Inflammatory macrophage (primary cell): Measurements from ENCODE around the gene HNRNPH2.

Source experiments
- DNase-seq, 2 donors: peaks; one replicate each; pipeline ENCODE4 v3.0.0-alpha.2; 2020 to 2022
- total RNA-seq, 18 experiments: gene quantifications; one replicate each; lab custom pipeline; 2026; ENCODE audit warnings: mixed read lengths in 6 of 18, inconsistent platforms in 2 of 18; lab: John Stamatoyannopoulos, UW

Gene HNRNPH2
- 43.0 to 101 (median 63.9) reads per million in 18 experiments for total RNA-seq

GRCh38 chrX:101407748-101408531 is at the start of gene HNRNPH2, which contains the start of gene GLA:
TSS of gene HNRNPH2 (plus strand) at chrX:101408222. CDS start at chrX:101411989, 3,767 bp downstream.
TSS of gene GLA (minus strand) at chrX:101407925. CDS start at chrX:101407903, 22 bp downstream.
- DNase-seq, result peak; percentile 95 to 98

GRCh38 chrX:101359966-101360365 is 48.1 kb upstream of the HNRNPH2 start:
- no peak for DNase-seq

- DNase-seq, result no peak
Observed at GRCh38 chrX:101360390-101360789, 47.6 kb upstream of the HNRNPH2 start.

GRCh38 chrX:101362116-101362515 is 45.9 kb upstream of the HNRNPH2 start:
- no peak for DNase-seq

- peak; percentile 3 to 18 for DNase-seq
Observed at GRCh38 chrX:101362757-101363156, 45.3 kb upstream of the HNRNPH2 start.

GRCh38 chrX:101365301-101365795 is 42.7 kb upstream of the HNRNPH2 start:
- DNase-seq, result no peak

- no peak for DNase-seq
Observed at GRCh38 chrX:101368800-101369199, 39.2 kb upstream of the HNRNPH2 start.

GRCh38 chrX:101369687-101370086 is 38.3 kb upstream of the HNRNPH2 start:
- DNase-seq, result no peak

GRCh38 chrX:101370888-101371504 is 37.0 kb upstream of the HNRNPH2 start:
- DNase-seq, result peak in 1 of 2 donors; percentile 47

GRCh38 chrX:101377547-101377946 is 30.5 kb upstream of the HNRNPH2 start:
- peak in 1 of 2 donors; percentile 7 for DNase-seq

- DNase-seq, result peak in 1 of 2 donors; percentile 11
Observed at GRCh38 chrX:101383679-101384205, 24.3 kb upstream of the HNRNPH2 start.

GRCh38 chrX:101385026-101385684 is 22.9 kb upstream of the HNRNPH2 start:
- no peak for DNase-seq

GRCh38 chrX:101385795-101386541 is 22.1 kb upstream of the HNRNPH2 start, which contains the start of gene BTK:
TSS of gene BTK (minus strand) at chrX:101386191. CDS start at chrX:101375284, 10,907 bp downstream.
- DNase-seq, result peak; percentile 77 to 79

- DNase-seq, result no peak
Observed at GRCh38 chrX:101386542-101386885, 21.5 kb upstream of the HNRNPH2 start.

- DNase-seq, result no peak
Observed at GRCh38 chrX:101388604-101389003, 19.4 kb upstream of the HNRNPH2 start.

GRCh38 chrX:101390664-101391525 is 17.1 kb upstream of the HNRNPH2 start, which contains the start of gene RPL36A:
TSS of gene RPL36A (plus strand) at chrX:101391011. CDS start at chrX:101391044, 33 bp downstream.
- DNase-seq, result peak; percentile 93

- no peak for DNase-seq
Observed at GRCh38 chrX:101391831-101392230, 16.2 kb upstream of the HNRNPH2 start.

- DNase-seq, result no peak
Observed at GRCh38 chrX:101393530-101394305, 14.3 kb upstream of the HNRNPH2 start.

GRCh38 chrX:101394372-101394771 is 13.7 kb upstream of the HNRNPH2 start:
- no peak for DNase-seq

GRCh38 chrX:101395789-101396188 is 12.2 kb upstream of the HNRNPH2 start:
- peak; percentile 60 to 78 for DNase-seq
